Measurements from ENCODE around the gene ELFN1. TPM values are rescaled to one million over a fixed set of nuclear protein-coding genes. Genes with fewer than 3 reads are reported as not detected.
A peak's percentile ranks its signal among the peaks of the same experiment; 100 is the strongest.

Gene ELFN1
- total and polyA plus RNA-seq, 4 donors = 7.8 to 28.4 (median 16.3) TPM

- no peak for DNase-seq (ENCODE audit: low read depth in 4 of 6, low spot score in 6 of 6)
- WGBS (ENCODE audit: insufficient coverage) = 85% methylated on average over 21 of the region's 27 CpGs
- peak overlapping the region; percentile 50 for H3K27ac ChIP-seq (ENCODE audit: low read depth, low read length)
- H3K36me3 ChIP-seq (ENCODE audit: control insufficient read depth, insufficient read depth, low read length) = peaks cover 69% of the 10 kb centered on the region
- peaks cover 64% of the 10 kb centered on the region for H3K4me1 ChIP-seq (ENCODE audit: control insufficient read depth, insufficient read depth, low read length)
- no peaks in the 10 kb centered on the region for H3K9me3 ChIP-seq (ENCODE audit: control insufficient read depth, insufficient read depth, low read length)
- no peak overlapping the region for H3K4me3 ChIP-seq (ENCODE audit: low read depth, low read length)
- no peaks in the 10 kb centered on the region for H3K27me3 ChIP-seq (ENCODE audit: control insufficient read depth, insufficient read depth, low read length)
Observed at GRCh38 chr7:1692515-1693418, 22.7 kb downstream of the ELFN1 start.

DNA sequence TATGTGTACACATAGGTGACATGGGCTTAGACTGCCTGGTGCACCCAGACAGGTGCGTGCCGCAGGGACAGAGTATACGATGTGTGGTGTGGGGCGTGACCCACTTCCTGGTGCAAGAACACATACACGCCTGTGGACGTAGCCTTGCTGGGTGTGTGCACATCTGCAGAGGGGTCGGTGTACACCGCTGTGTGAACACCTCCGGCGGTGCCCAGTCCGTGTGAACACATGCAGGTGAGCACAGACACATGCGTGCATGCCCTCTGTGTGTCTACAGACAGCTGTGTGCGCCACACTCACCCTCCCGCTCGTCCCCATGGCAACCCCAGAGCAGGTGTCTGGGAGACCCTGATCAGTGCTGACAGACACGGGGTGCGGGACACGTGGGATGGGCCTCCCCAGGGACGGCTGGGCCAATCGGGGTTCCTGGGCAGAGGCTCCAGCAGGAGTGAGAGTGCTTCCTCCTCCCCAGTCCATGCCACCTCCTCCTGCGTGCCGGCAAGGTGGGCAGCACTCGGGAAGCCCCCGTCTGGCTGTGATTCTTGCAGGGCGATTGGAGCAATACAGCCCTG lies 23.4 kb downstream of the ELFN1 start:
- peaks cover 71% of the 10 kb centered on the region for H3K36me3 ChIP-seq (ENCODE audit: control insufficient read depth, insufficient read depth, low read length)
- no peak overlapping the region for H3K4me3 ChIP-seq (ENCODE audit: low read depth, low read length)
- no peaks in the 10 kb centered on the region for H3K27me3 ChIP-seq (ENCODE audit: control insufficient read depth, insufficient read depth, low read length)
- WGBS (ENCODE audit: insufficient coverage) = 53% methylated on average over 24 of the region's 25 CpGs
- peaks cover 66% of the 10 kb centered on the region for H3K4me1 ChIP-seq (ENCODE audit: control insufficient read depth, insufficient read depth, low read length)
- peak overlapping the region; percentile 6 for H3K27ac ChIP-seq (ENCODE audit: low read depth, low read length)
- peak in 2 of 6 donors; percentile 29 to 84 for DNase-seq (ENCODE audit: low read depth in 4 of 6, low spot score in 6 of 6)
- H3K9me3 ChIP-seq (ENCODE audit: control insufficient read depth, insufficient read depth, low read length) = no peaks in the 10 kb centered on the region

DNA sequence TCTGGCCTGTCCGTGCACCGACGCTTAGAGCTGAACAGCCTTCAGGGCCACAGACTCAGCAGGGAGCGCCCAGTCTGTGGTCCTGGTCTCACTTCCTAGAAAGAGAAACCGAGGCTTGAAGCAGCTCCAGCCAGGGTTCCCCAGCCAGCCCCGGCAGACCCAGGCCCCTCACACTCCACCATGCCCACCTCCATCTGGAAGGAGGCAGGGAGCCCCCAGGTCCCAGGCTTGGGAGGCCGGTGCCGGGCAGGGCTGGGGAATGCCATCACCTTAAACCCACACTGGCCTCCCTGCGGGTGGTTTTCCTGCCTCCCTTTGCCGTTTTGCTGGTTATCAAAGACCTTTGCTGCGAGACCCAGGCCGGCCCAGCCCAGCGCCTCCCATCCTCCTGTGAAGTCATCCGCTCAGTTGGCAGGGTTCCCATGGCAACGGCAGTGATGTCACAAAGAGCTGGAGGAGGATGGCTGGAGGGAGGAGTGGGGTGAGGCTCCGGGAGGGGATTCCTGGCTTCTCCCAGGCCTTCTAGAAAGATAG lies 24.0 kb downstream of the ELFN1 start:
- Histone ChIP-seq H3K27me3 (ENCODE audit: control insufficient read depth, insufficient read depth, low read length) (no peaks in the 10 kb centered on the region), H3K4me1 (ENCODE audit: control insufficient read depth, insufficient read depth, low read length) (peaks cover 66% of the 10 kb centered on the region)
- 20% methylated on average over 15 of the region's 16 CpGs for WGBS (ENCODE audit: insufficient coverage)

GRCh38 chr7:1694611-1695511 lies 24.8 kb downstream of the ELFN1 start:
- Histone ChIP-seq H3K27me3 (ENCODE audit: control insufficient read depth, insufficient read depth, low read length) (no peaks in the 10 kb centered on the region), H3K36me3 (ENCODE audit: control insufficient read depth, insufficient read depth, low read length) (peaks cover 65% of the 10 kb centered on the region), H3K27ac (ENCODE audit: low read depth, low read length) (no peak overlapping the region), H3K4me3 (ENCODE audit: low read depth, low read length) (no peak overlapping the region), H3K4me1 (ENCODE audit: control insufficient read depth, insufficient read depth, low read length) (peaks cover 60% of the 10 kb centered on the region), H3K9me3 (ENCODE audit: control insufficient read depth, insufficient read depth, low read length) (no peaks in the 10 kb centered on the region)
- peak in 2 of 6 donors; percentile 39 to 46 for DNase-seq (ENCODE audit: low read depth in 4 of 6, low spot score in 6 of 6)
- 64% methylated on average over 31 of the region's 31 CpGs for WGBS (ENCODE audit: insufficient coverage)

More for the DNA sequence above, 24.0 kb downstream of the ELFN1 start:
- Histone ChIP-seq H3K36me3 (ENCODE audit: control insufficient read depth, insufficient read depth, low read length) (peaks cover 71% of the 10 kb centered on the region), H3K4me3 (ENCODE audit: low read depth, low read length) (no peak overlapping the region), H3K27ac (ENCODE audit: low read depth, low read length) (peak overlapping the region; percentile 6), H3K9me3 (ENCODE audit: control insufficient read depth, insufficient read depth, low read length) (no peaks in the 10 kb centered on the region)
- DNase-seq (ENCODE audit: low read depth in 4 of 6, low spot score in 6 of 6) = peak in 5 of 6 donors; percentile 62 to 97 (median 78)

DNA sequence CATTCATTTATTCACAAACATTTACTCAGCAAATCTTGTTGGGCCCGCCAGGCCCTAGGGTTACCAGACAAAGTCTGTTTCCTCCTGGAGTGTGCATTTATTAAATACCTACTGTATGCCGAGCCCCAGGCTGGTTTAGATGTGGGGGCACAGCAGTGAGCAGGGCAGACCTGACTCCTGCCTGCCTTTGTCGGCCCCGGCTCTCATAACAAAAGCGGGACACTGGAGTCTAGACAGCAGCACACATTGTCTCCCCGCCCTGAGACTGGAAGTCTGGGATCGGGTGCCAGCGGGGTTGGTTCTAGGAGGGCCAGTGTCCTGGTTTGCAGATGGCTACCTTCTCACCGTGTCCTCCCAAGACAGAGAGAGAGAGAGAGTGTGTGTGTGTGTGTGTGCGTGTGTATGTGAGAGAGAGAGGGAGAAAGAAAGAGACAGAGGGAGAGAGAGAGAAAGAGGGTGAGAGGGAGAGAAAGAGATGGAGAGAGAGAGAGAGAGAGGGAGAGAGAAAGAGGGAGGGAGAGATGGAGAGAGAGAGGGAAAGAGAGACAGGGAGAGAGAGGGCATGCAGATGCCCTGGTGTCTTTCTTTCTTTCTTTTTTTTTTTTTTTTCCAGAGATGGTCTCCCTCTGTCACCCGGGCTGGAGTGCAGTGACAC lies 25.9 kb downstream of the ELFN1 start:
- Histone ChIP-seq H3K27me3 (ENCODE audit: control insufficient read depth, insufficient read depth, low read length) (no peaks in the 10 kb centered on the region), H3K4me3 (ENCODE audit: low read depth, low read length) (no peak overlapping the region), H3K27ac (ENCODE audit: low read depth, low read length) (no peak overlapping the region), H3K9me3 (ENCODE audit: control insufficient read depth, insufficient read depth, low read length) (no peaks in the 10 kb centered on the region), H3K4me1 (ENCODE audit: control insufficient read depth, insufficient read depth, low read length) (peaks cover 59% of the 10 kb centered on the region), H3K36me3 (ENCODE audit: control insufficient read depth, insufficient read depth, low read length) (peaks cover 62% of the 10 kb centered on the region)
- WGBS (ENCODE audit: insufficient coverage) = 83% methylated on average over 5 of the region's 11 CpGs
- DNase-seq (ENCODE audit: low read depth in 4 of 6, low spot score in 6 of 6) = no peak

GRCh38 chr7:1696671-1697498 lies 26.8 kb downstream of the ELFN1 start:
- Histone ChIP-seq H3K36me3 (ENCODE audit: control insufficient read depth, insufficient read depth, low read length) (peaks cover 58% of the 10 kb centered on the region), H3K4me3 (ENCODE audit: low read depth, low read length) (no peak overlapping the region), H3K27ac (ENCODE audit: low read depth, low read length) (no peak overlapping the region), H3K27me3 (ENCODE audit: control insufficient read depth, insufficient read depth, low read length) (no peaks in the 10 kb centered on the region), H3K4me1 (ENCODE audit: control insufficient read depth, insufficient read depth, low read length) (peaks cover 50% of the 10 kb centered on the region), H3K9me3 (ENCODE audit: control insufficient read depth, insufficient read depth, low read length) (no peaks in the 10 kb centered on the region)
- DNase-seq (ENCODE audit: low read depth in 4 of 6, low spot score in 6 of 6) = no peak
- 83% methylated on average over 27 of the region's 28 CpGs for WGBS (ENCODE audit: insufficient coverage)

- H3K36me3 ChIP-seq (ENCODE audit: control insufficient read depth, insufficient read depth, low read length) = peaks cover 51% of the 10 kb centered on the region
- no peak for DNase-seq (ENCODE audit: low read depth in 4 of 6, low spot score in 6 of 6)
- WGBS (ENCODE audit: insufficient coverage) = 83% methylated on average over 10 of the region's 18 CpGs
- H3K4me1 ChIP-seq (ENCODE audit: control insufficient read depth, insufficient read depth, low read length) = peaks cover 43% of the 10 kb centered on the region
- no peaks in the 10 kb centered on the region for H3K9me3 ChIP-seq (ENCODE audit: control insufficient read depth, insufficient read depth, low read length)
- no peak overlapping the region for H3K4me3 ChIP-seq (ENCODE audit: low read depth, low read length)
- H3K27ac ChIP-seq (ENCODE audit: low read depth, low read length) = no peak overlapping the region
- H3K27me3 ChIP-seq (ENCODE audit: control insufficient read depth, insufficient read depth, low read length) = no peaks in the 10 kb centered on the region
Observed at GRCh38 chr7:1697499-1698125, 27.5 kb downstream of the ELFN1 start.

DNA sequence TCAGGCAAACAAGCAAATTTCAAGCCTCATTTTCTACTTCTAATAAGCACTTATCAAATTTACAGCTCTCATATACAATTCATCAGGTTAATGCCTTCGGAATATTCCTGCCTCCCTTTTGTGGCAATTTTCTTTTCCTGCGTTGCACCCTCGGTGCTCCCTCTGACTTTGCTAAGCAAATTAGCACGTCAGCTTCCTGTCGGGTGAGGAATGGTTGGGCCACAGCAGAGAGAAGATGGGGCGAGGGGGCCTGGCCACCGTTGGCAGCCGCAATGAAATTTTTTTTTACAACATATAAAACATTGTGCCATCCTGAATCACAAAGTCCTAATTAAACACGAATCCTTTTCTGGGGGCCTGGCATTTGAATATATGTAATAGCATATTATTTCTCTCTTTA lies 28.1 kb downstream of the ELFN1 start:
- no peak overlapping the region for H3K4me3 ChIP-seq (ENCODE audit: low read depth, low read length)
- no peak overlapping the region for H3K27ac ChIP-seq (ENCODE audit: low read depth, low read length)
- H3K4me1 ChIP-seq (ENCODE audit: control insufficient read depth, insufficient read depth, low read length) = peaks cover 37% of the 10 kb centered on the region
- DNase-seq (ENCODE audit: low read depth in 4 of 6, low spot score in 6 of 6) = peak in 1 of 6 donors; percentile 81
- peaks cover 45% of the 10 kb centered on the region for H3K36me3 ChIP-seq (ENCODE audit: control insufficient read depth, insufficient read depth, low read length)
- 31% methylated on average over 3 of the region's 9 CpGs for WGBS (ENCODE audit: insufficient coverage)
- H3K9me3 ChIP-seq (ENCODE audit: control insufficient read depth, insufficient read depth, low read length) = no peaks in the 10 kb centered on the region
- H3K27me3 ChIP-seq (ENCODE audit: control insufficient read depth, insufficient read depth, low read length) = no peaks in the 10 kb centered on the region
